ENCODE measurements around the gene ROR1. TPM values are rescaled to one million over a fixed set of nuclear protein-coding genes. Genes with fewer than 3 reads are reported as not detected.

Gene ROR1
- polyA plus RNA-seq, 1 of the 3 experiments (the other 2 are of a cell fraction) = 4.0 TPM

- TF ChIP-seq, protein P1, sequence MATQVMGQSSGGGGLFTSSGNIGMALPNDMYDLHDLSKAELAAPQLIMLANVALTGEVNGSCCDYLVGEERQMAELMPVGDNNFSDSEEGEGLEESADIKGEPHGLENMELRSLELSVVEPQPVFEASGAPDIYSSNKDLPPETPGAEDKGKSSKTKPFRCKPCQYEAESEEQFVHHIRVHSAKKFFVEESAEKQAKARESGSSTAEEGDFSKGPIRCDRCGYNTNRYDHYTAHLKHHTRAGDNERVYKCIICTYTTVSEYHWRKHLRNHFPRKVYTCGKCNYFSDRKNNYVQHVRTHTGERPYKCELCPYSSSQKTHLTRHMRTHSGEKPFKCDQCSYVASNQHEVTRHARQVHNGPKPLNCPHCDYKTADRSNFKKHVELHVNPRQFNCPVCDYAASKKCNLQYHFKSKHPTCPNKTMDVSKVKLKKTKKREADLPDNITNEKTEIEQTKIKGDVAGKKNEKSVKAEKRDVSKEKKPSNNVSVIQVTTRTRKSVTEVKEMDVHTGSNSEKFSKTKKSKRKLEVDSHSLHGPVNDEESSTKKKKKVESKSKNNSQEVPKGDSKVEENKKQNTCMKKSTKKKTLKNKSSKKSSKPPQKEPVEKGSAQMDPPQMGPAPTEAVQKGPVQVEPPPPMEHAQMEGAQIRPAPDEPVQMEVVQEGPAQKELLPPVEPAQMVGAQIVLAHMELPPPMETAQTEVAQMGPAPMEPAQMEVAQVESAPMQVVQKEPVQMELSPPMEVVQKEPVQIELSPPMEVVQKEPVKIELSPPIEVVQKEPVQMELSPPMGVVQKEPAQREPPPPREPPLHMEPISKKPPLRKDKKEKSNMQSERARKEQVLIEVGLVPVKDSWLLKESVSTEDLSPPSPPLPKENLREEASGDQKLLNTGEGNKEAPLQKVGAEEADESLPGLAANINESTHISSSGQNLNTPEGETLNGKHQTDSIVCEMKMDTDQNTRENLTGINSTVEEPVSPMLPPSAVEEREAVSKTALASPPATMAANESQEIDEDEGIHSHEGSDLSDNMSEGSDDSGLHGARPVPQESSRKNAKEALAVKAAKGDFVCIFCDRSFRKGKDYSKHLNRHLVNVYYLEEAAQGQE (IDR thresholded peaks at IDR 0.05; ENCODE audit: low read depth, low read length) = no peak
Measured at GRCh38 chr1:63821091-63822005, 47.5 kb downstream of the ROR1 start (continued).

GRCh38 chr1:63822540-63822939 is 48.7 kb downstream of the ROR1 start:
- peaks cover 15 to 27% of the 10 kb centered on the region in 2 experiments; a peak in 3 of 4 replicates for H3K4me1 ChIP-seq (ENCODE audit: control insufficient read depth in 1 of 2, insufficient read depth in 2 of 2, low read depth in 1 of 2, low read length in 1 of 2)
- no peak overlapping the region; a peak in 1 of 4 replicates for H3K27ac ChIP-seq (ENCODE audit: low read depth in 2 of 2, low read length in 1 of 2)
- no peak overlapping the region for H2AFZ ChIP-seq (ENCODE audit: low read depth)
- H3F3A ChIP-seq (replicated peaks; ENCODE audit: insufficient read depth) = no peaks in the 10 kb centered on the region
- DNase-seq = no peak
- H3K27me3 ChIP-seq (ENCODE audit: insufficient read depth) = no peaks in the 10 kb centered on the region
- H3K4me2 ChIP-seq = no peak overlapping the region
- H3K9me2 ChIP-seq = no peaks in the 10 kb centered on the region
- H3K36me3 ChIP-seq (replicated peaks in 1 of 2; ENCODE audit: control insufficient read depth in 1 of 2, insufficient read depth in 2 of 2, low read length in 1 of 2) = no peaks in the 10 kb centered on the region
- no peak overlapping the region for H3K4me3 ChIP-seq (ENCODE audit: low read depth in 2 of 2, low read length in 1 of 2)
- no peaks in the 10 kb centered on the region for H3K79me2 ChIP-seq (ENCODE audit: insufficient read depth)
- TF ChIP-seq EP300 (IDR thresholded peaks at IDR 0.05; ENCODE audit: borderline replicate concordance in 1 of 2, low read depth in 1 of 2, low read length in 1 of 2) = no peak
- no peak for TF ChIP-seq MXI1 (IDR thresholded peaks at IDR 0.05; ENCODE audit: low read depth, low read length)
- no peak for TF ChIP-seq FOXM1 (IDR thresholded peaks at IDR 0.05; ENCODE audit: low read depth)
- no peak for TF ChIP-seq USF2 (IDR thresholded peaks at IDR 0.05; ENCODE audit: borderline replicate concordance, low read depth, low read length)
- no peak for TF ChIP-seq RXRA (IDR thresholded peaks at IDR 0.05; ENCODE audit: borderline replicate concordance, low read depth)
- no peak for TF ChIP-seq EZH2phosphoT487 (IDR thresholded peaks at IDR 0.05; ENCODE audit: borderline replicate concordance, low read depth)
- TF ChIP-seq GABPA (IDR thresholded peaks at IDR 0.05; ENCODE audit: low read depth) = no peak
- no peak for TF ChIP-seq YY1 (IDR thresholded peaks at IDR 0.05; ENCODE audit: low read depth)
- no peak for TF ChIP-seq POLR2AphosphoS5 (IDR thresholded peaks at IDR 0.05; ENCODE audit: low read depth, low read length)
- ChIA-PET POLR2A (no interaction called here), CTCF (interaction anchor here (0.9 kb wide), 1 partner anchor 11 kb away, joined by 5 read pairs; no protein-coding TSS in a partner anchor)
- H4K20me1 ChIP-seq (ENCODE audit: insufficient read depth) = no peaks in the 10 kb centered on the region
- H3K9ac ChIP-seq = no peak overlapping the region
- no peaks in the 10 kb centered on the region for H3K9me3 ChIP-seq
